ENCODE results near the gene SH3GL1.

The SH3GL1 gene

GRCh38 chr19:4342615-4343369, 57.6 kb downstream of the SH3GL1 start:
- DNase-seq (ENCODE audit: low read depth in 3 of 3), result peak; percentile 76 to 84 (median 78)

GRCh38 chr19:4342314-4342614, 58.1 kb downstream of the SH3GL1 start:
- DNase-seq (ENCODE audit: low read depth in 3 of 3), result no peak

- no peak for DNase-seq (ENCODE audit: low read depth in 3 of 3)
Observed at GRCh38 chr19:4338441-4339355, 61.6 kb downstream of the SH3GL1 start, which contains the start of gene STAP2. Gene STAP2, minus strand, starts transcription at chr19:4338827. Its CDS starts 74 bp downstream, at chr19:4338753.

- no peak for DNase-seq (ENCODE audit: low read depth in 3 of 3)
Observed at GRCh38 chr19:4337906-4338440, 62.4 kb downstream of the SH3GL1 start.

GRCh38 chr19:4334929-4335570, 65.3 kb downstream of the SH3GL1 start:
- DNase-seq (ENCODE audit: low read depth in 3 of 3), result no peak

GRCh38 chr19:4329858-4330257, 70.5 kb downstream of the SH3GL1 start:
- DNase-seq (ENCODE audit: low read depth in 3 of 3), result no peak

GRCh38 chr19:4328991-4329681, 71.2 kb downstream of the SH3GL1 start:
- DNase-seq (ENCODE audit: low read depth in 3 of 3), result peak in 2 of 3 experiments; percentile 29 to 54

- DNase-seq (ENCODE audit: low read depth in 3 of 3), result peak; percentile 94 to 99 (median 98)
Observed at GRCh38 chr19:4328243-4328990, 71.9 kb downstream of the SH3GL1 start.

GRCh38 chr19:4327877-4328242, 72.5 kb downstream of the SH3GL1 start:
- no peak for DNase-seq (ENCODE audit: low read depth in 3 of 3)

GRCh38 chr19:4327252-4327876, 73.0 kb downstream of the SH3GL1 start:
- peak; percentile 26 to 72 (median 58) for DNase-seq (ENCODE audit: low read depth in 3 of 3)

- no peak for DNase-seq (ENCODE audit: low read depth in 3 of 3)
Observed at GRCh38 chr19:4326837-4327251, 73.5 kb downstream of the SH3GL1 start.

GRCh38 chr19:4326215-4326836, 74.0 kb downstream of the SH3GL1 start:
- no peak for DNase-seq (ENCODE audit: low read depth in 3 of 3)

GRCh38 chr19:4324228-4324627, 76.1 kb downstream of the SH3GL1 start:
- DNase-seq (ENCODE audit: low read depth in 3 of 3), result no peak

- no peak for DNase-seq (ENCODE audit: low read depth in 3 of 3)
Observed at GRCh38 chr19:4323692-4324091, 76.7 kb downstream of the SH3GL1 start.

GRCh38 chr19:4322942-4323665, 77.2 kb downstream of the SH3GL1 start:
- DNase-seq (ENCODE audit: low read depth in 3 of 3), result no peak

GRCh38 chr19:4320419-4320818, 79.9 kb downstream of the SH3GL1 start:
- DNase-seq (ENCODE audit: low read depth in 3 of 3), result no peak

- no peak for DNase-seq (ENCODE audit: low read depth in 3 of 3)
Observed at GRCh38 chr19:4319067-4319718, 81.2 kb downstream of the SH3GL1 start.

GRCh38 chr19:4318460-4318859, 81.9 kb downstream of the SH3GL1 start:
- no peak for DNase-seq (ENCODE audit: low read depth in 3 of 3)

- DNase-seq (ENCODE audit: low read depth in 3 of 3), result no peak
Observed at GRCh38 chr19:4316956-4317355, 83.4 kb downstream of the SH3GL1 start.
